Panc1 (cell line): Measurements from ENCODE around the gene RIOK3. TPM values are rescaled to one million over a fixed set of nuclear protein-coding genes. Genes with fewer than 3 reads are reported as not detected.

Experiments
- ATAC-seq: fragments of 200-7000 bp; cut with Tn5 transposase; 2 replicates; pipeline ENCODE4 v1.9.1; 2020; ENCODE audit warnings: mild to moderate bottlenecking, moderate library complexity
- BruUV-seq: library from RNA; stranded (reverse); fragments of 400-500 nt; replicated peaks from 2 replicates; lab custom pipeline; 2021; lab: Mats Ljungman, UMichigan
- CTCF ChIA-PET: fragments of 300-600 bp; sonication (Branson Sonifier 250); formaldehyde crosslinking; loops from one replicate; lab custom pipeline; 2022; ENCODE audit warnings: antibody characterized with exemption; lab: Charles Lee
- POLR2A ChIA-PET: fragments of 300-600 bp; sonication (Branson Sonifier 250); formaldehyde crosslinking; loops from one replicate; lab custom pipeline; 2022; ENCODE audit warnings: antibody characterized with exemption; lab: Charles Lee
- DNase-seq: peaks from one replicate; pipeline ENCODE4 v3.0.0-alpha.2; 2010; ENCODE audit warnings: low read depth, low spot score
- H3K27ac ChIP-seq: 2 replicates; pipeline ENCODE4 v1.5.1; 2011; ENCODE audit warnings: mild to moderate bottlenecking, low read length, inconsistent platforms
- H3K27me3 ChIP-seq: fragments of 200-500 bp; sonication (Bioruptor generic); 2 replicates; pipeline ENCODE4 v1.6.0; 2014; ENCODE audit warnings: low read length, inconsistent platforms; ENCODE audit not compliant: control insufficient read depth, insufficient read depth
- H3K36me3 ChIP-seq: fragments of 200-500 bp; sonication (Bioruptor generic); 2 replicates; pipeline ENCODE4 v1.5.1; 2014; ENCODE audit warnings: inconsistent platforms, mild to moderate bottlenecking, low read length, moderate library complexity; ENCODE audit not compliant: control insufficient read depth, insufficient read depth
- H3K4me1 ChIP-seq: 2 replicates; pipeline ENCODE4 v1.5.1; 2011; ENCODE audit warnings: inconsistent platforms, mild to moderate bottlenecking, low read length, moderate library complexity; ENCODE audit not compliant: control insufficient read depth, insufficient read depth
- H3K4me3 ChIP-seq, 2 experiments: 2 replicates each; pipeline ENCODE4 v1.5.1; 2011 to 2012; ENCODE audit warnings: low read depth in 2 of 2, low read length in 2 of 2, mild to moderate bottlenecking in 2 of 2, inconsistent platforms in 1 of 2, moderate library complexity in 1 of 2
- H3K9me3 ChIP-seq: fragments of 200-500 bp; sonication (Bioruptor generic); 2 replicates; pipeline ENCODE4 v1.5.1; 2014; ENCODE audit warnings: low read depth, mild to moderate bottlenecking, inconsistent platforms, low read length, moderate library complexity; ENCODE audit not compliant: control insufficient read depth, insufficient read depth
- POLR2AphosphoS5 ChIP-seq: IDR thresholded peaks from 2 replicates; pipeline ENCODE4 v1.6.1; 2012; ENCODE audit warnings: mild to moderate bottlenecking, low read depth, low read length, moderate library complexity
- SIN3A ChIP-seq: IDR thresholded peaks from 2 replicates; pipeline ENCODE4 v1.6.1; 2012; ENCODE audit warnings: low read depth, mild to moderate bottlenecking, low read length, moderate library complexity, borderline replicate concordance; ENCODE audit not compliant: insufficient read depth
- TCF7L2 ChIP-seq: IDR thresholded peaks from 2 replicates; pipeline ENCODE4 v1.6.1; 2011; ENCODE audit warnings: mild to moderate bottlenecking, low read depth, low read length, inconsistent platforms
- in situ Hi-C: cut with HindIII; loops from 2 replicates; pipeline ENCODE4 v1.10.0; 2016; ENCODE audit warnings: low sequenced_read_pairs, low pct_unique_long_range_greater_than_20kb
- intact Hi-C: fragments of 100-400 bp; cut with micrococcal nuclease; formaldehyde crosslinking; loops from one replicate; pipeline ENCODE4 v1.10.0; 2022; ENCODE audit not compliant: unreplicated experiment
- total RNA-seq: library from RNA; stranded (reverse); gene quantifications from one replicate; pipeline ENCODE4 v1.2.1, GENCODE V29; 2021; ENCODE audit not compliant: unreplicated experiment
- TF ChIP-seq, protein P1 (sequence below): fragments of 450-650 bp; IDR thresholded peaks from 2 replicates; pipeline ENCODE4 v1.5.1; 2017; ENCODE audit warnings: mild to moderate bottlenecking
- TF ChIP-seq, protein P2 (sequence below), 2 experiments: IDR thresholded peaks; 2 replicates each; pipeline ENCODE4 v1.6.1; 2011 to 2012; ENCODE audit warnings: low read depth in 2 of 2, control low read depth in 1 of 2, low read length in 1 of 2, mild to moderate bottlenecking in 1 of 2, moderate library complexity in 1 of 2; ENCODE audit not compliant: insufficient read depth in 1 of 2

The RIOK3 gene
- total RNA-seq, 1 experiment from 2014 or later = 74.7 TPM

DNA sequence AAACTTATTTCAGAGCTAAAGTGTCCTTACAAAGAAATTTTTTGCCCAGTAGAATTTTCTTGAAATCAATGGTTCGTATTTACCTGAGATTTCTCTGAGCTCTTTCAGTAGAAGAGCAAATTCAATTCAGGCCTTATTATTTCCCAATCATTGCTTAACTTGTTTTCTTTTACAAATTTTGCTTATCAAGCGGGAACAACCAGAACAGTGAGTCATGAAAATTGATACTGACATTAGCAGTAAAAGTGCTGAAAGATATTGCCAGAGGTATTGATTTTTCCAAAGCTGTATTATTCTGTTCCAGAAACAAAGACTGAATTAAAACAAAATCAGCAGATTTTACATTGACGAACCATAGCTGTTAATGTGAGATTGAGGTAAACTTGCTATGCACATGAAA is 10.1 kb upstream of the RIOK3 start:
- Histone ChIP-seq H3K4me1 (0 out of 2 replicates have a peak, but pooled peaks cover 7% of the 10 kb centered on the region), H3K27ac (no peak overlapping the region), H3K36me3 (no peaks in the 10 kb centered on the region), H3K27me3 (no peaks in the 10 kb centered on the region), H3K4me3 (no peak overlapping the region), H3K9me3 (no peaks in the 10 kb centered on the region)
- no TSS peak for BruUV-seq
- DNase-seq = no peak
- TF ChIP-seq TCF7L2 (no peak), SIN3A (no peak), POLR2AphosphoS5 (no peak)
- TF ChIP-seq, protein P1, sequence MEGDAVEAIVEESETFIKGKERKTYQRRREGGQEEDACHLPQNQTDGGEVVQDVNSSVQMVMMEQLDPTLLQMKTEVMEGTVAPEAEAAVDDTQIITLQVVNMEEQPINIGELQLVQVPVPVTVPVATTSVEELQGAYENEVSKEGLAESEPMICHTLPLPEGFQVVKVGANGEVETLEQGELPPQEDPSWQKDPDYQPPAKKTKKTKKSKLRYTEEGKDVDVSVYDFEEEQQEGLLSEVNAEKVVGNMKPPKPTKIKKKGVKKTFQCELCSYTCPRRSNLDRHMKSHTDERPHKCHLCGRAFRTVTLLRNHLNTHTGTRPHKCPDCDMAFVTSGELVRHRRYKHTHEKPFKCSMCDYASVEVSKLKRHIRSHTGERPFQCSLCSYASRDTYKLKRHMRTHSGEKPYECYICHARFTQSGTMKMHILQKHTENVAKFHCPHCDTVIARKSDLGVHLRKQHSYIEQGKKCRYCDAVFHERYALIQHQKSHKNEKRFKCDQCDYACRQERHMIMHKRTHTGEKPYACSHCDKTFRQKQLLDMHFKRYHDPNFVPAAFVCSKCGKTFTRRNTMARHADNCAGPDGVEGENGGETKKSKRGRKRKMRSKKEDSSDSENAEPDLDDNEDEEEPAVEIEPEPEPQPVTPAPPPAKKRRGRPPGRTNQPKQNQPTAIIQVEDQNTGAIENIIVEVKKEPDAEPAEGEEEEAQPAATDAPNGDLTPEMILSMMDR = no peak
- TF ChIP-seq, protein P2, sequence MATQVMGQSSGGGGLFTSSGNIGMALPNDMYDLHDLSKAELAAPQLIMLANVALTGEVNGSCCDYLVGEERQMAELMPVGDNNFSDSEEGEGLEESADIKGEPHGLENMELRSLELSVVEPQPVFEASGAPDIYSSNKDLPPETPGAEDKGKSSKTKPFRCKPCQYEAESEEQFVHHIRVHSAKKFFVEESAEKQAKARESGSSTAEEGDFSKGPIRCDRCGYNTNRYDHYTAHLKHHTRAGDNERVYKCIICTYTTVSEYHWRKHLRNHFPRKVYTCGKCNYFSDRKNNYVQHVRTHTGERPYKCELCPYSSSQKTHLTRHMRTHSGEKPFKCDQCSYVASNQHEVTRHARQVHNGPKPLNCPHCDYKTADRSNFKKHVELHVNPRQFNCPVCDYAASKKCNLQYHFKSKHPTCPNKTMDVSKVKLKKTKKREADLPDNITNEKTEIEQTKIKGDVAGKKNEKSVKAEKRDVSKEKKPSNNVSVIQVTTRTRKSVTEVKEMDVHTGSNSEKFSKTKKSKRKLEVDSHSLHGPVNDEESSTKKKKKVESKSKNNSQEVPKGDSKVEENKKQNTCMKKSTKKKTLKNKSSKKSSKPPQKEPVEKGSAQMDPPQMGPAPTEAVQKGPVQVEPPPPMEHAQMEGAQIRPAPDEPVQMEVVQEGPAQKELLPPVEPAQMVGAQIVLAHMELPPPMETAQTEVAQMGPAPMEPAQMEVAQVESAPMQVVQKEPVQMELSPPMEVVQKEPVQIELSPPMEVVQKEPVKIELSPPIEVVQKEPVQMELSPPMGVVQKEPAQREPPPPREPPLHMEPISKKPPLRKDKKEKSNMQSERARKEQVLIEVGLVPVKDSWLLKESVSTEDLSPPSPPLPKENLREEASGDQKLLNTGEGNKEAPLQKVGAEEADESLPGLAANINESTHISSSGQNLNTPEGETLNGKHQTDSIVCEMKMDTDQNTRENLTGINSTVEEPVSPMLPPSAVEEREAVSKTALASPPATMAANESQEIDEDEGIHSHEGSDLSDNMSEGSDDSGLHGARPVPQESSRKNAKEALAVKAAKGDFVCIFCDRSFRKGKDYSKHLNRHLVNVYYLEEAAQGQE (IDR thresholded peaks at IDR 0.05; ENCODE audit: insufficient read depth in 1 of 2, low read depth in 2 of 2, low read length in 1 of 2) = no peak
- POLR2A ChIA-PET = interaction anchor here (0.7 kb wide), 1 partner anchor 83 kb away, joined by 3 read pairs; no protein-coding TSS in a partner anchor
- in situ Hi-C loops = no loop called here
- no peak for ATAC-seq
- intact Hi-C loops = no loop called here
- CTCF ChIA-PET = no interaction called here

DNA sequence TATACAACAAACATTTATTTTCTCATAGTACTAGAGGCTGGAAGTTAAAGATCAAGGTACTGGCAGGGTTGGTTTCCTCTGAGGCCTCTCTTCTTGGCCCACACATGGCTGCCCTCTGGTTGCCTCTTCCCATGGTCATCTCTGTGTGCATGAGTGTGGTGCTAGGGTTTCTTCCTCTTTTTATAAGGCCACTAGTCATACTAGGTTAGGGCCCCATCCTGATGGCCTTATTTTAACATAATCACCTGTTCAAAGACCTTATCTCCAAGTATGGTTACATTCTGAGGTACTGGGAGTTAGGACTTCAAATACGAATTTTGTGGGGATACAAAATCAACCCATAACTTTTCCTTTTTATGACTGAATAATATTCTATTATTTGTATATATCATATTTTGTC is 4.8 kb upstream of the RIOK3 start:
- ATAC-seq = no peak
- in situ Hi-C loops = no loop called here
- Histone ChIP-seq H3K27ac (no peak overlapping the region), H3K4me3 (no peak overlapping the region), H3K4me1 (peaks cover 8% of the 10 kb centered on the region), H3K27me3 (no peaks in the 10 kb centered on the region), H3K9me3 (no peaks in the 10 kb centered on the region), H3K36me3 (no peaks in the 10 kb centered on the region; the same call in 1 of the 2 replicates)
- intact Hi-C loops = no loop called here
- no TSS peak for BruUV-seq
- ChIA-PET POLR2A (no interaction called here), CTCF (no interaction called here)
- DNase-seq = no peak
- TF ChIP-seq POLR2AphosphoS5 (no peak), SIN3A (no peak), TCF7L2 (no peak)
- TF ChIP-seq, protein P1 = no peak
- TF ChIP-seq, protein P2 (IDR thresholded peaks at IDR 0.05; ENCODE audit: insufficient read depth in 1 of 2, low read depth in 2 of 2, low read length in 1 of 2) = no peak
